Body of pancreas (tissue), 4 donors: ENCODE measurements around the gene ZDHHC16.
A peak's percentile ranks its signal among the peaks of the same experiment; 100 is the strongest.

ENCODE experiments used
- POLR2A ChIP-seq, 3 donors: fragments of 450-650 bp; IDR thresholded peaks; one replicate each; pipeline ENCODE4 v1.6.1; 2016; ENCODE audit warnings: antibody characterized with exemption in 3 of 3, mild to moderate bottlenecking in 2 of 3
- TF ChIP-seq, protein P1 (sequence below), 7 experiments: fragments of 450-650 bp in 4 of 7; fragments of 200-600 bp in 3 of 7; sonication (generic) in 3 of 7; IDR thresholded peaks; one replicate each; pipeline ENCODE4 v1.5.1; 2016 to 2019; ENCODE audit warnings: antibody characterized with exemption in 7 of 7

DNA sequence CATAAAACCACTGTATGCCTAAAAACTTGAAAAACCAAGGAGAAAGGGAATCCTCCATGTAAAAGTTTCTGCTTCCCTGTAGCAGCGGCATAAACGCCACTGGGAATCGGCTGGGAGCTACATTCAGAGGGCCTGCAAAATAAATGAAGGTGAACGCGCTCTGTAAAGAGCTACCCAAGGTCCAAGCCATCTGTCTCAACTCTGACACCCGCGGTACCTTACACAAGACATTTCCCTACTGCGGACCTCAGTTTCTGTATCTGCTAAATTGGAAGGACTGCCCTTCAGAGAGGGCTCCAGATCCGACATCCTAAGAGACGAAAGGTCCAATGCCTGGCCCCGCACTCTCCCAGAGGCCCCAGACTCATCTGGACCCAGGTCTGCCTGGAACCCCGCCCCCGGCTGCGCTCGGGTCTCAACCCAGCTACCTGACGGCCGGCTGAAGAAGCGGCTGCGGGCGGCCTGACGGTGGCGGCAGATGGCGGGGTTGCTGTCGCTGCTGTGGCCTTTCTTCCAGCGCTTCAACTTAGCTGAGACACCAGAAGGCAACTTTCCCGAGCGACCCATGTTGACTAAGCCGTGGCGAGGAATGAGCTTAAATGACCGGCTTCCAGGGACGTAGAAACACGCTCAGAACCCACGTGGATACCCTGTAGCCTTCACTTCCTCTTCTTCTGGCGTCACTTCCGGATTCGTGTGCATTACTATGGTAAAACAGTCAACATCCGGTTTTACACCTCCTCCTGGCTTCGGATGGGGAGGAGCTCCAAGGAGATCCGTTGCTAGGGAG, 45.1 kb upstream of the ZDHHC16 start, which contains the start of gene RRP12:
- TF ChIP-seq, protein P1, sequence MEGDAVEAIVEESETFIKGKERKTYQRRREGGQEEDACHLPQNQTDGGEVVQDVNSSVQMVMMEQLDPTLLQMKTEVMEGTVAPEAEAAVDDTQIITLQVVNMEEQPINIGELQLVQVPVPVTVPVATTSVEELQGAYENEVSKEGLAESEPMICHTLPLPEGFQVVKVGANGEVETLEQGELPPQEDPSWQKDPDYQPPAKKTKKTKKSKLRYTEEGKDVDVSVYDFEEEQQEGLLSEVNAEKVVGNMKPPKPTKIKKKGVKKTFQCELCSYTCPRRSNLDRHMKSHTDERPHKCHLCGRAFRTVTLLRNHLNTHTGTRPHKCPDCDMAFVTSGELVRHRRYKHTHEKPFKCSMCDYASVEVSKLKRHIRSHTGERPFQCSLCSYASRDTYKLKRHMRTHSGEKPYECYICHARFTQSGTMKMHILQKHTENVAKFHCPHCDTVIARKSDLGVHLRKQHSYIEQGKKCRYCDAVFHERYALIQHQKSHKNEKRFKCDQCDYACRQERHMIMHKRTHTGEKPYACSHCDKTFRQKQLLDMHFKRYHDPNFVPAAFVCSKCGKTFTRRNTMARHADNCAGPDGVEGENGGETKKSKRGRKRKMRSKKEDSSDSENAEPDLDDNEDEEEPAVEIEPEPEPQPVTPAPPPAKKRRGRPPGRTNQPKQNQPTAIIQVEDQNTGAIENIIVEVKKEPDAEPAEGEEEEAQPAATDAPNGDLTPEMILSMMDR (IDR thresholded peaks at IDR 0.05): peak in 1 of 7 experiments; percentile 12
- TF ChIP-seq POLR2A (IDR thresholded peaks at IDR 0.05): peak in 2 of 3 donors; percentile 77 to 88
